Stimulated activated CD4-positive, alpha-beta T cell treated with anti-CD3 and anti-CD28 coated beads, Interleukin-2, amount 100 ng/mL, for 48 hours (primary cell): ENCODE results near the gene PSG2.
"Not testable (repeated sequence)": the region's sequence is repeated elsewhere in the genome, so short reads cannot be mapped to it uniquely, and the experiment has no call there.

Experiments
- DNase-seq, 2 donors: peaks; one replicate each; pipeline ENCODE4 v3.0.0-alpha.2; 2020

Gene PSG2

GRCh38 chr19:43082601-43083000 lies at the start of gene PSG2:
PSG2 (minus strand) TSS chr19:43082701; CDS start chr19:43082569, 132 bp downstream.
- DNase-seq, result not testable (repeated sequence)

GRCh38 chr19:43131281-43131842 lies 48.9 kb upstream of the PSG2 start:
- DNase-seq, result not testable (repeated sequence)

GRCh38 chr19:43129197-43129596 lies 46.7 kb upstream of the PSG2 start:
- not testable (repeated sequence) for DNase-seq

- not testable (repeated sequence) for DNase-seq
Measured at GRCh38 chr19:43127336-43127735, 44.8 kb upstream of the PSG2 start.

GRCh38 chr19:43126720-43127119 lies 44.2 kb upstream of the PSG2 start:
- DNase-seq, result no peak

- DNase-seq, result no peak
Measured at GRCh38 chr19:43124360-43124759, 41.9 kb upstream of the PSG2 start.

GRCh38 chr19:43120433-43121026 lies 38.0 kb upstream of the PSG2 start:
- DNase-seq, result not testable (repeated sequence)

- DNase-seq, result not testable (repeated sequence)
Measured at GRCh38 chr19:43119526-43119925, 37.0 kb upstream of the PSG2 start.

- DNase-seq, result not testable (repeated sequence)
Measured at GRCh38 chr19:43116421-43116820, 33.9 kb upstream of the PSG2 start.

GRCh38 chr19:43115548-43115947 lies 33.0 kb upstream of the PSG2 start:
- not testable (repeated sequence) for DNase-seq

- not testable (repeated sequence) for DNase-seq
Measured at GRCh38 chr19:43115064-43115463, 32.6 kb upstream of the PSG2 start.

- DNase-seq, result not testable (repeated sequence)
Measured at GRCh38 chr19:43114626-43115025, 32.1 kb upstream of the PSG2 start.

- not testable (repeated sequence) for DNase-seq
Measured at GRCh38 chr19:43107401-43107800, 24.9 kb upstream of the PSG2 start.

- DNase-seq, result no peak
Measured at GRCh38 chr19:43105496-43105895, 23.0 kb upstream of the PSG2 start.

GRCh38 chr19:43104215-43104850 lies 21.8 kb upstream of the PSG2 start:
- not testable (repeated sequence) for DNase-seq

GRCh38 chr19:43101950-43102349 lies 19.4 kb upstream of the PSG2 start:
- DNase-seq, result no peak

- not testable (repeated sequence) for DNase-seq
Measured at GRCh38 chr19:43098416-43098815, 15.9 kb upstream of the PSG2 start.

- peak; percentile 8 to 11 for DNase-seq
Measured at GRCh38 chr19:43087702-43088340, 5.3 kb upstream of the PSG2 start.

- not testable (repeated sequence) for DNase-seq
Measured at GRCh38 chr19:43085796-43086530, 3.5 kb upstream of the PSG2 start.

- peak; percentile 19 to 29 for DNase-seq
Measured at GRCh38 chr19:43084196-43084832, 1.8 kb upstream of the PSG2 start.

GRCh38 chr19:43083721-43084120 lies 1.2 kb upstream of the PSG2 start:
- DNase-seq, result not testable (repeated sequence)

- DNase-seq, result no peak
Measured at GRCh38 chr19:43078311-43078710, 4.2 kb downstream of the PSG2 start.
